Tibial artery (tissue), 4 donors: ENCODE measurements around the gene AFF4.
"Not testable (repeated sequence)": the region's sequence is repeated elsewhere in the genome, so short reads cannot be mapped to it uniquely, and the experiment has no call there.

Experiments
- DNase-seq, 2 donors: peaks; one replicate each; pipeline ENCODE4 v3.0.0-alpha.2; 2019
- H3K27ac ChIP-seq, 2 donors: fragments of 200-600 bp; sonication (generic) in 1 of 2; 1 replicate in 1 of 2; 2 replicates in 1 of 2; pipeline ENCODE4 v1.5.1; 2018 to 2019; ENCODE audit warnings: mild to moderate bottlenecking in 1 of 2
- H3K27me3 ChIP-seq, 2 donors: fragments of 200-600 bp; sonication (generic) in 1 of 2; one replicate each; pipeline versions ENCODE4 v1.5.1 to v1.6.0; 2016 to 2019
- H3K36me3 ChIP-seq, 3 donors: fragments of 200-600 bp; sonication (generic) in 2 of 3; one replicate each; pipeline ENCODE4 v1.5.1; 2016 to 2019; ENCODE audit warnings: mild to moderate bottlenecking in 2 of 3
- H3K4me1 ChIP-seq, 4 donors: fragments of 200-600 bp; sonication (generic) in 2 of 4; 1 replicate in 3 of 4; 2 replicates in 1 of 4; pipeline ENCODE4 v1.5.1; 2016 to 2019
- H3K4me3 ChIP-seq, 2 donors: fragments of 200-600 bp; sonication (generic) in 1 of 2; 1 replicate in 1 of 2; 2 replicates in 1 of 2; pipeline ENCODE4 v1.5.1; 2018 to 2019; ENCODE audit warnings: mild to moderate bottlenecking in 2 of 2
- H3K9me3 ChIP-seq, 3 donors: fragments of 200-600 bp; sonication (generic) in 1 of 3; one replicate each; pipeline ENCODE4 v1.5.1; 2016 to 2019
- CTCF ChIP-seq, 2 experiments: fragments of 200-600 bp in 1 of 2; fragments of 450-650 bp in 1 of 2; IDR thresholded peaks; one replicate each; pipeline ENCODE4 v1.5.1; 2017 to 2019; ENCODE audit warnings: antibody characterized with exemption in 2 of 2, mild to moderate bottlenecking in 1 of 2, moderate library complexity in 1 of 2
- intact Hi-C: fragments of 100-400 bp; cut with DNase I; formaldehyde crosslinking; loops from one replicate; pipeline ENCODE4 v1.15.0; 2023; ENCODE audit warnings: low total_unique reads

Gene AFF4

GRCh38 chr5:132866342-132867045 lies 96.9 kb downstream of the AFF4 start, which contains the start of the genes GDF9 and UQCRQ:
Gene GDF9, minus strand, starts transcription at chr5:132866469. Its CDS starts 1,936 bp downstream, at chr5:132864533.
Gene UQCRQ, plus strand, starts transcription at chr5:132866642. Its CDS starts 240 bp downstream, at chr5:132866882.
- intact Hi-C loops: no loop called here
- H3K9me3 ChIP-seq: no peaks in the 10 kb centered on the region
- DNase-seq: peak; percentile 95 to 97
- H3K4me1 ChIP-seq: peaks cover 0 to 18% (median 12%) of the 10 kb centered on the region in 4 donors
- H3K27ac ChIP-seq: peak within 1 kb of the TSS; percentile 90 to 95
- no peak for TF ChIP-seq CTCF (IDR thresholded peaks at IDR 0.05)
- H3K4me3 ChIP-seq: peak within 1 kb of the TSS; percentile 66 to 70
- H3K27me3 ChIP-seq: no peaks in the 10 kb centered on the region
- H3K36me3 ChIP-seq: peaks cover 5 to 30% (median 24%) of the 10 kb centered on the region in 3 donors

DNA sequence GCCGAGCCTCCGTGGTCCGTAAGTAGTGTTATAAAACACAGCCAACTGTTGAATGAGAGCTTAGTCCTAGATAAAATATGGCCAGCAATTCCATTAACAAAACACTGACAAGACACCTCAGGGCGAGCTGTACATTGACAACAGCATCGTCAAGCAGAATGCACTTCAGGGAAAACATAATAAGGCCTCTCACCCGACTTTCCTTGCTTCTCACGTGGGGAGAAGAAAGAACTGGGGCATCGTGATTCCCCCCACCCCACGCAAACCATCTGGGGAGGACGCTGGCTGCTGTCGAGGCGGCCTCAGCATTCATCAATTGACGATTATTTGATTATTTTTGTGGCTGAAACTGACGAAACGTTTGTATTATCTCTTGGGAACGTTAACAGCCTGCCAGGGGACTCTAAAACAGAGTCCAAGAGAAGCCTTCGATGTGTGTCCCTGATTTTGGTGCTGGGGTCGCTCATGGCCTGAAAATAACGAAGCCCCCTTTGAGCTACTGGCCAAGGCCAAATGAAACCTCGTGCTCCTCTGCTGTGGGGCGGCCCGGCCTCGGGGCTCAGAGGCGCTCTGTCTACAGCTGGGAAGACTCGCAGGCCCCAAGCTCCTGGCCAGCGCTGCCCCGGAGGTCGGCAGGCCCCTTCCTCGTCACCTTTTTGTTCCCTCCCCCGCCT lies 97.6 kb downstream of the AFF4 start:
- intact Hi-C loops: no loop called here
- no peak for TF ChIP-seq CTCF (IDR thresholded peaks at IDR 0.05)
- peaks cover 0 to 18% (median 12%) of the 10 kb centered on the region in 4 donors for H3K4me1 ChIP-seq
- no peaks in the 10 kb centered on the region for H3K9me3 ChIP-seq
- H3K4me3 ChIP-seq: peak overlapping the region; percentile 66 to 70
- H3K36me3 ChIP-seq: peaks cover 5 to 30% (median 24%) of the 10 kb centered on the region in 3 donors
- DNase-seq: no peak
- H3K27ac ChIP-seq: peak overlapping the region; percentile 90 to 95
- no peaks in the 10 kb centered on the region for H3K27me3 ChIP-seq

GRCh38 chr5:132860742-132861141 lies 102.7 kb downstream of the AFF4 start:
- H3K4me1 ChIP-seq: peaks cover 0 to 4% (median under 1%) of the 10 kb centered on the region in 4 donors
- no peaks in the 10 kb centered on the region for H3K27me3 ChIP-seq
- H3K27ac ChIP-seq: no peak overlapping the region
- intact Hi-C loops: no loop called here
- H3K36me3 ChIP-seq: no peaks in the 10 kb centered on the region
- no peak overlapping the region for H3K4me3 ChIP-seq
- DNase-seq: no peak
- TF ChIP-seq CTCF (IDR thresholded peaks at IDR 0.05): no peak
- H3K9me3 ChIP-seq: no peaks in the 10 kb centered on the region

GRCh38 chr5:132859889-132860437 lies 103.5 kb downstream of the AFF4 start:
- DNase-seq: no peak
- Histone ChIP-seq H3K27ac (no peak overlapping the region), H3K27me3 (no peaks in the 10 kb centered on the region), H3K4me1 (no peaks in the 10 kb centered on the region), H3K36me3 (no peaks in the 10 kb centered on the region), H3K9me3 (no peaks in the 10 kb centered on the region), H3K4me3 (no peak overlapping the region)
- intact Hi-C loops: no loop called here
- TF ChIP-seq CTCF (IDR thresholded peaks at IDR 0.05): no peak

GRCh38 chr5:132856011-132856410 lies 107.4 kb downstream of the AFF4 start:
- Histone ChIP-seq H3K4me3 (no peak overlapping the region), H3K4me1 (no peaks in the 10 kb centered on the region), H3K27ac (no peak overlapping the region), H3K27me3 (no peaks in the 10 kb centered on the region), H3K36me3 (no peaks in the 10 kb centered on the region), H3K9me3 (no peaks in the 10 kb centered on the region)
- no peak for DNase-seq
- TF ChIP-seq CTCF (IDR thresholded peaks at IDR 0.05): no peak
- intact Hi-C loops: no loop called here

GRCh38 chr5:132854992-132855391 lies 108.4 kb downstream of the AFF4 start:
- H3K9me3 ChIP-seq, intact Hi-C loops, H3K4me3 ChIP-seq, H3K4me1 ChIP-seq, H3K36me3 ChIP-seq, H3K27me3 ChIP-seq, DNase-seq, H3K27ac ChIP-seq: not testable (repeated sequence)
